Heart left ventricle (tissue), 13 donors: Measurements from ENCODE around the gene CAMP.

Experiments
- POLR2A ChIP-seq, 2 donors: fragments of 450-650 bp; IDR thresholded peaks; one replicate each; pipeline ENCODE4 v1.6.1; 2017; ENCODE audit warnings: antibody characterized with exemption in 2 of 2, mild to moderate bottlenecking in 2 of 2, moderate library complexity in 2 of 2
- TF ChIP-seq, protein P1 (sequence below), 12 donors: fragments of 200-600 bp; sonication (generic) in 4 of 12; IDR thresholded peaks; one replicate each; pipeline versions ENCODE4 v1.5.0 to v1.8.0; 2018 to 2022; ENCODE audit warnings: antibody characterized with exemption in 12 of 12, mild to moderate bottlenecking in 5 of 12
- donor health status: ischemic (EF 13 %, LVEDD 7.1; RV severe dilation, severe dysfunction).
- donor health status: DM: no; HTN: yes; CAD: no.
- donor health status: DM: no; HTN: no; CAD: no.
- donor health status: ischemic (EF 25% LVEDD 6.9; RV normal size, moderate dysfunction).
- donor health status: ischemic (EF 25% LVEDD 5.7; RV mildly dilated, moderate dysfunction).
- donor health status: ischemic (EF 35%, LVEDD 5.7; RV mildly dilated, moderate dysfunction).
- donor health status: nonischemic (EF 11% LVEDD 7.7; RV severe dilation, severe dysfunction).
- donor health status: DM: yes; HTN: yes; CAD: no.
- donor health status: PGD.
- donor health status: ischemic (EF 29% LVEDD 5.4; RV normal size, mild dysfunction).
- donor health status: nonischemic (EF 23%, LVEDD 6.1; RV moderate dilation, normal function).

DNA sequence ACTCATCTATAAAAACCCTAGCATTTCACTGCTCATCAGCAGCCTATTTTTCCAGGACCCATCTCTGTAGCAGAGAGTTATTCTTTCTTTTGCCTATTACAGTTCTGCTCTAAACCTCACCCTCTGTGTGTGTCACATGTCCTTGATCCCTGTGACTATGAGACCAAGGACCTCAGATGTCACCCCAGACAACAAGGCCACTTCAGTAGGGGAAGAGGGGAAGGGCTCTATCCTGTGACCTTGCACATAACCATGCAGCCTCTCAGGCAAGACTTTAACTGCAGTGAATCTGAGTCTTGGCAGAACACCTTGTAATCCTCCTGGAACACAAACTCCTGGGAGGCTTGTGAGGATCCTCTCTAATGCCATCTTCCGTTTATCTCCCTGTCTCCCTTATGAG lies 13.2 kb downstream of the CAMP start:
- TF ChIP-seq, protein P1, sequence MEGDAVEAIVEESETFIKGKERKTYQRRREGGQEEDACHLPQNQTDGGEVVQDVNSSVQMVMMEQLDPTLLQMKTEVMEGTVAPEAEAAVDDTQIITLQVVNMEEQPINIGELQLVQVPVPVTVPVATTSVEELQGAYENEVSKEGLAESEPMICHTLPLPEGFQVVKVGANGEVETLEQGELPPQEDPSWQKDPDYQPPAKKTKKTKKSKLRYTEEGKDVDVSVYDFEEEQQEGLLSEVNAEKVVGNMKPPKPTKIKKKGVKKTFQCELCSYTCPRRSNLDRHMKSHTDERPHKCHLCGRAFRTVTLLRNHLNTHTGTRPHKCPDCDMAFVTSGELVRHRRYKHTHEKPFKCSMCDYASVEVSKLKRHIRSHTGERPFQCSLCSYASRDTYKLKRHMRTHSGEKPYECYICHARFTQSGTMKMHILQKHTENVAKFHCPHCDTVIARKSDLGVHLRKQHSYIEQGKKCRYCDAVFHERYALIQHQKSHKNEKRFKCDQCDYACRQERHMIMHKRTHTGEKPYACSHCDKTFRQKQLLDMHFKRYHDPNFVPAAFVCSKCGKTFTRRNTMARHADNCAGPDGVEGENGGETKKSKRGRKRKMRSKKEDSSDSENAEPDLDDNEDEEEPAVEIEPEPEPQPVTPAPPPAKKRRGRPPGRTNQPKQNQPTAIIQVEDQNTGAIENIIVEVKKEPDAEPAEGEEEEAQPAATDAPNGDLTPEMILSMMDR (IDR thresholded peaks at IDR 0.05): no peak
- no peak for TF ChIP-seq POLR2A (IDR thresholded peaks at IDR 0.05)
